PC-9 (cell line): ENCODE results near the gene ROBO2. TPM values are rescaled to one million over a fixed set of nuclear protein-coding genes. Genes with fewer than 3 reads are reported as not detected.

Experiments used
- BruUV-seq: library from RNA; stranded (reverse); fragments of 400-500 nt; replicated peaks from 2 replicates; lab custom pipeline; 2021; lab: Mats Ljungman, UMichigan
- CTCF ChIA-PET: fragments of 300-600 bp; sonication (Branson Sonifier 250); formaldehyde crosslinking; loops from one replicate; lab custom pipeline; 2022; ENCODE audit warnings: antibody characterized with exemption; lab: Charles Lee
- POLR2A ChIA-PET: fragments of 300-600 bp; sonication (Branson Sonifier 250); formaldehyde crosslinking; loops from one replicate; lab custom pipeline; 2022; ENCODE audit warnings: antibody characterized with exemption; ENCODE audit not compliant: unreplicated experiment; lab: Charles Lee
- DNase-seq, 2 experiments: peaks; one replicate each; pipeline versions ENCODE4 v3.0.0 to v3.0.0-alpha.2; 2015 to 2022; ENCODE audit warnings: mixed read lengths in 1 of 2
- H2AFZ ChIP-seq: fragments of 200-600 bp; sonication (generic); 2 replicates; pipeline ENCODE4 v1.8.1; 2017; ENCODE audit warnings: antibody characterized with exemption
- H3F3A ChIP-seq: fragments of 200-600 bp; sonication (generic); 2 replicates; pipeline ENCODE4 v1.8.1; 2017; ENCODE audit warnings: antibody characterized with exemption, mild to moderate bottlenecking, low read depth; ENCODE audit not compliant: insufficient read depth
- H3K27ac ChIP-seq: fragments of 200-600 bp; sonication (generic); 2 replicates; pipeline ENCODE4 v1.6.1; 2016; ENCODE audit warnings: mixed run types
- H3K27me3 ChIP-seq: fragments of 200-600 bp; sonication (generic); 2 replicates; pipeline ENCODE4 v1.6.1; 2016; ENCODE audit warnings: low read depth, mixed run types; ENCODE audit not compliant: insufficient read depth
- H3K36me3 ChIP-seq: fragments of 200-600 bp; sonication (generic); 2 replicates; pipeline ENCODE4 v1.6.1; 2016; ENCODE audit warnings: low read depth, mixed run types
- H3K4me1 ChIP-seq: fragments of 200-600 bp; sonication (generic); replicated peaks from 2 replicates; pipeline ENCODE4 v1.6.1; 2016; ENCODE audit warnings: mixed run types; ENCODE audit not compliant: insufficient read depth
- H3K4me2 ChIP-seq: fragments of 200-600 bp; sonication (generic); 2 replicates; pipeline ENCODE4 v1.6.1; 2017; ENCODE audit warnings: mixed run types
- H3K4me3 ChIP-seq: fragments of 200-600 bp; sonication (generic); 2 replicates; pipeline ENCODE4 v1.6.1; 2016; ENCODE audit warnings: mixed run types
- H3K79me2 ChIP-seq: fragments of 200-600 bp; sonication (generic); 2 replicates; pipeline ENCODE4 v1.6.1; 2017; ENCODE audit warnings: low read depth, mixed run types
- H3K9me2 ChIP-seq: fragments of 200-600 bp; sonication (generic); 2 replicates; pipeline ENCODE4 v1.8.1; 2017; ENCODE audit warnings: mild to moderate bottlenecking; ENCODE audit not compliant: insufficient read depth
- H3K9me3 ChIP-seq: fragments of 200-600 bp; sonication (generic); 2 replicates; pipeline ENCODE4 v1.8.1; 2016; ENCODE audit warnings: low read depth; ENCODE audit not compliant: insufficient read depth
- H4K20me1 ChIP-seq: fragments of 200-600 bp; sonication (generic); 2 replicates; pipeline ENCODE4 v1.8.1; 2017; ENCODE audit not compliant: insufficient read depth
- CTCF ChIP-seq: fragments of 200-600 bp; sonication (generic); conservative IDR thresholded peaks from 2 replicates; pipeline ENCODE4 v1.6.1; 2017; ENCODE audit warnings: mixed run types, antibody characterized with exemption, mild to moderate bottlenecking, moderate library complexity
- EZH2 ChIP-seq: fragments of 200-600 bp; sonication (generic); IDR thresholded peaks from 2 replicates; pipeline ENCODE4 v1.8.0; 2017; ENCODE audit warnings: antibody characterized with exemption, low read depth
- intact Hi-C: fragments of 100-400 bp; cut with micrococcal nuclease; formaldehyde crosslinking; loops from one replicate; pipeline ENCODE4 v1.10.0; 2022; ENCODE audit not compliant: unreplicated experiment
- total RNA-seq: library from RNA; stranded (reverse); gene quantifications from 2 replicates; pipeline ENCODE4 v1.2.3, GENCODE V29; 2021

The ROBO2 gene
- total RNA-seq, 1 experiment from 2014 or later = 0.39 TPM

GRCh38 chr3:77304700-77305021, 264.8 kb downstream of the ROBO2 start:
- H3K4me2 ChIP-seq = no peak overlapping the region
- no peak overlapping the region for H3K4me3 ChIP-seq
- no peaks in the 10 kb centered on the region for H3K9me3 ChIP-seq
- ChIA-PET CTCF (no interaction called here), POLR2A (no interaction called here)
- H3K27me3 ChIP-seq = no peaks in the 10 kb centered on the region
- no peaks in the 10 kb centered on the region for H3K79me2 ChIP-seq
- H3F3A ChIP-seq = no peaks in the 10 kb centered on the region
- H3K27ac ChIP-seq = no peak overlapping the region
- no peaks in the 10 kb centered on the region for H3K4me1 ChIP-seq
- DNase-seq = no peak
- no peaks in the 10 kb centered on the region for H4K20me1 ChIP-seq
- no peaks in the 10 kb centered on the region for H3K36me3 ChIP-seq
- no peak overlapping the region for H2AFZ ChIP-seq
- H3K9me2 ChIP-seq = no peaks in the 10 kb centered on the region
- BruUV-seq = no TSS peak
- intact Hi-C loops = no loop called here
- no peak for TF ChIP-seq EZH2
- no peak for TF ChIP-seq CTCF

GRCh38 chr3:77309460-77309859, 269.6 kb downstream of the ROBO2 start:
- H3K9me2 ChIP-seq = no peaks in the 10 kb centered on the region
- POLR2A ChIA-PET = no interaction called here
- intact Hi-C loops = no loop called here
- CTCF ChIA-PET = interaction anchor here (0.6 kb wide), 1 partner anchor 90 kb away, joined by 4 read pairs; no protein-coding TSS in a partner anchor
- no peaks in the 10 kb centered on the region for H3K79me2 ChIP-seq
- no TSS peak for BruUV-seq
- H3K9me3 ChIP-seq = no peaks in the 10 kb centered on the region
- no peaks in the 10 kb centered on the region for H4K20me1 ChIP-seq
- no peak overlapping the region for H3K4me3 ChIP-seq
- TF ChIP-seq CTCF (no peak), EZH2 (no peak)
- no peak overlapping the region for H2AFZ ChIP-seq
- no peaks in the 10 kb centered on the region for H3K4me1 ChIP-seq
- H3K27ac ChIP-seq = no peak overlapping the region
- no peaks in the 10 kb centered on the region for H3K27me3 ChIP-seq
- DNase-seq = no peak
- no peaks in the 10 kb centered on the region for H3F3A ChIP-seq
- H3K36me3 ChIP-seq = no peaks in the 10 kb centered on the region
- no peak overlapping the region for H3K4me2 ChIP-seq

GRCh38 chr3:77313843-77314242, 273.9 kb downstream of the ROBO2 start:
- no peak for DNase-seq
- intact Hi-C loops = no loop called here
- H3K9me3 ChIP-seq = no peaks in the 10 kb centered on the region
- no peak overlapping the region for H2AFZ ChIP-seq
- H4K20me1 ChIP-seq = no peaks in the 10 kb centered on the region
- TF ChIP-seq CTCF = no peak
- TF ChIP-seq EZH2 = no peak
- no peak overlapping the region for H3K4me2 ChIP-seq
- no peak overlapping the region for H3K27ac ChIP-seq
- H3K4me3 ChIP-seq = no peak overlapping the region
- ChIA-PET POLR2A (no interaction called here), CTCF (no interaction called here)
- no peaks in the 10 kb centered on the region for H3K79me2 ChIP-seq
- H3K4me1 ChIP-seq = no peaks in the 10 kb centered on the region
- no peaks in the 10 kb centered on the region for H3K27me3 ChIP-seq
- H3K36me3 ChIP-seq = no peaks in the 10 kb centered on the region
- no peaks in the 10 kb centered on the region for H3F3A ChIP-seq
- H3K9me2 ChIP-seq = no peaks in the 10 kb centered on the region
- BruUV-seq = no TSS peak
